ENCODE measurements around the gene MYBPH. TPM values are rescaled to one million over a fixed set of nuclear protein-coding genes. Genes with fewer than 3 reads are reported as not detected.

Gene MYBPH, protein sequence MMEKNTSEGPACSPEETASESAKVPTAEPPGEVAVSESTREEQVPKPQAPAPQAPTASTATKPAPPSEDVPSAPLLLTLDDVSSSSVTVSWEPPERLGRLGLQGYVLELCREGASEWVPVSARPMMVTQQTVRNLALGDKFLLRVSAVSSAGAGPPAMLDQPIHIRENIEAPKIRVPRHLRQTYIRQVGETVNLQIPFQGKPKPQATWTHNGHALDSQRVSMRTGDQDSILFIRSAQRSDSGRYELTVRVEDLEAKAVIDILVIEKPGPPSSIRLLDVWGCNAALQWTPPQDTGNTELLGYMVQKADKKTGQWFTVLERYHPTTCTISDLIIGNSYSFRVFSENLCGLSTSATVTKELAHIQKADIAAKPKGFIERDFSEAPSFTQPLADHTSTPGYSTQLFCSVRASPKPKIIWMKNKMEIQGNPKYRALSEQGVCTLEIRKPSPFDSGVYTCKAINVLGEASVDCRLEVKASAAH
- total RNA-seq: not detected in 2 replicates

DNA sequence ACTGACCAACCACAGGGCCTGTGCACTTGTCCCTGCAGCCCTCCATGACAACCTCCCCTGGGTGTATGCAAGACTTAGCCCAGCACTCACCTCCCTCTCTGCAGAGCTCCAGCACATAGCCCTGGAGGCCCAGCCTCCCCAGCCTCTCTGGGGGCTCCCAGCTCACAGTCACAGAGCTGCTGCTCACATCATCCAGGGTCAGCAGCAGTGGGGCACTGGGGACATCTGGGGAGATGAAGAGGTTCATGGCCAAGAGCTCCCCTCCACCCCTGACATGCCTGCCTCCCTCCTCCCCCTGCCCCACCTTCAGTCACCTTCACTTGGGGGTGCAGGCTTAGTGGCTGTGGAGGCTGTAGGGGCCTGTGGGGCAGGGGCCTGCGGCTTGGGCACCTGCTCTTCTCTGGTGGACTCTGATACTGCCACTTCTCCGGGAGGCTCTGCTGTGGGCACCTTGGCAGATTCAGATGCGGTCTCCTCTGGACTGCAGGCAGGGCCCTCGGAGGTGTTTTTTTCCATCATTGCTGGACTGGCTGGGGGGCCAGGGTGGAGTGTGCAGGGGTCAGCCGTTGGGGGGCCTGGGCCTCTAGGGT is at the start of gene MYBPH:
Gene MYBPH (minus strand): TSS at position 590 of the 590 bp plus-strand sequence. CDS start 71 bp downstream, at position 519.
- DNase-seq (ENCODE audit: low read depth in 2 of 2): no peak

DNA sequence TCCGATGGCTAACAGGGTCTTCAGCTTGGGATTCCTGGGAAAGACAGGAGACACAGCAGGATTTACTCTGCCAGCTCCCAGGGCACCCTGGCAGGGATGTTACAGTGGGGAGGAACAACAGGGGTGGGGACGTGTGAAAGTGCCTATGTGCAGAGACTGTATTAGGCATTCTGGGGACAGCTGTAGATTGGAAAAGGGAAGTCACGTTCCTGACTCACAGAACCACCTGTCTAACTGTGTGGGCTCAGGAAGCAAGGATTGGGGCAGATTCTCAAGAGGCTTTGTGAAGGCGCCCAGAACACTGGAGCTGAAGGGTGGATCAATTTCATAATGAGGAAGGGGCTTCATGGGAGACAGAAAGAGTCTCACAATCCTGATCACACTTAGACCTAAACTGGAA is 49.4 kb upstream of the MYBPH start:
- no peak for DNase-seq (ENCODE audit: low read depth in 2 of 2)

DNA sequence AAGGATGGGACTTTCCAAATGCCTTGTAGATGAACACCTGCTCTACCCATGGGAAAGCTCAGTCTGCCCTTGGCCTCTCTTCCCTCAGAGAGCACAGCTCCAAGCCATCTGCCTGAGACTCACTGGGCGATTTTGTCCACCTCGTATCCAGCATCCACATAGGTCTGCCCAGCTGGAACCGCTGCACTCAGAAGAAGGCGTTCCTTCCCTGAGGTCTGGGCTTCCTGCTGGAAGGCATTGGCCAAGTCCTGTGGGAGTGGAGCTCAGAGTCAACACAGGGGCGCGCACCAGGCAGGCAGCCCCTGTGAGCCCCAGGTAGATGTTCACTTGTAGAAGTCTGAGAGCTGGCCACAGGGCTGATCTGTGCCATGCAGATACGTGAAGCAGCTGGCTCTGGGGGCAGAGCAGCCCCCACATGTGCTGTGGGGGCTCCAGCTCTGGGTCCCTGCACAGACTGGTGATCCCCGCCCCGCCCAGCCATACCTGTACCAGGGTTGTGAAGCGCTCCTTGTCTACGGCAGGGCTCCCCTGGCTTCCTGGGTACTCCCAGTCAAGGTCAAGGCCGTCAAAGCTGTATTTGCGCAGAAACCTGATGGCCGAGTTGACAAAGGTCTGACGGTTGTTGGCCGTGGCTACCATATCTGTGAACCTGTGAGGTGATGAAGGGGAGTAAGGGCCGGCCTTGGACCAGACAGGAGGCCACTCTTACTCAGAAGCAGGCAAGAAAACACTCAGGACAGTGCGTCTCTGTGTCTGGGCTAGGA is 47.6 kb upstream of the MYBPH start:
- DNase-seq (ENCODE audit: low read depth in 2 of 2): no peak

DNA sequence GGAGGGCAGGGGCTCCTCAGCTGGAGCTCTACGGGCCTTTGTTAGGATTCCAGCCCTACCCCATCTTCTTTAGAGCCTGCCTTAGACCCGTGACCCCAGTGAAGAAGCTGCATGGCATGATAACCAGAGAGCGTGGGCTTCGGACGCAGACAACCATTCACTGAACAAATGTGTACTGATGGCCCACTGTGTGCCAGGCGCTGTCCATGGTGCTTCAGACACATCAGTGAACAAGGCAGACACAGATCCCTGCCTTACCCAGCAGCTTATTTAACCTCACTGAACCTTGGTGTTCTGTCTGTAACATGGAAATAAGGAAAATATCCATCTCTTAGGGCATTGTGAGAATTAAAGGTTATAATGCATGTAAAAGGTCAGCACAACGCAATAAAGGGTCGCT is 44.3 kb upstream of the MYBPH start:
- DNase-seq (ENCODE audit: low read depth in 2 of 2): no peak

DNA sequence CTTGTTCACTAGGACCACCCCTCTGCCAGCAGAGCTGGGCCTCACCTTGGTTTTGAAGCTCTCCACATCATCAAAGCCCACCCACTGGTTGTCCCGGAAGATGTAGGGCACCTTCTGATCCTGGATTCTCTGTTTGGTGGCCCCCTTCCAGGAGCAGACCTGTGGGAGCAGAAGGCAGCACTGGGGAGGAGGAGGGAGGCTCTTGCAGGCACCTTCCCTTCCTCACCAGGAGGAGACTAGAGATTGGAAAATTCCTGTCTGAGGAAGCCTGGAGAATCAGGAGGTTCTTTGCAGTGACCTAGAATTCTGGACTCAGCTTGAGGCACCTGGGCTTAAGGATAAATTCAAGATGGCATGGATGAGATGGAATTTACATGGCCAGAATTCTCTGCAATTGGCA is 43.5 kb upstream of the MYBPH start:
- no peak for DNase-seq (ENCODE audit: low read depth in 2 of 2)

DNA sequence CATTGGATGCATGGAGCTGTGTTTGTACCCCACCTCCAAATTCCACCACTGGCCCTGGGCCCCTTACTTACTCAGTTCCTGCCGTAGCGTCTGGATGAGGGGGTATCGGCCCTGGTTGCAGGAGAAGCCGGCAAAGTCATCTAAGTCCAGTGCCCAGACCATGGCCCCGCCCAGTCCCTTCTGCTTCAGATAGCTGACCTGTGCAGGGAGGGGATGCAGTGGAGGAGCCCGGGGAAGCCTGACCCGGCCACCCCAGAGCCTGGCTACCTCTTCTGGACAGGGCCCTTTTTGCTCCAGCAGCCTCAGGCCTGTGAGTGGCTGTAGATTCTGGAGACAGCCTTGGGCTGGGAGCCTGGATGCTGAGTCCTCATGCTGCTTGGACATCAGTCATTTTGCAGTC is 42.0 kb upstream of the MYBPH start:
- DNase-seq (ENCODE audit: low read depth in 2 of 2): no peak

DNA sequence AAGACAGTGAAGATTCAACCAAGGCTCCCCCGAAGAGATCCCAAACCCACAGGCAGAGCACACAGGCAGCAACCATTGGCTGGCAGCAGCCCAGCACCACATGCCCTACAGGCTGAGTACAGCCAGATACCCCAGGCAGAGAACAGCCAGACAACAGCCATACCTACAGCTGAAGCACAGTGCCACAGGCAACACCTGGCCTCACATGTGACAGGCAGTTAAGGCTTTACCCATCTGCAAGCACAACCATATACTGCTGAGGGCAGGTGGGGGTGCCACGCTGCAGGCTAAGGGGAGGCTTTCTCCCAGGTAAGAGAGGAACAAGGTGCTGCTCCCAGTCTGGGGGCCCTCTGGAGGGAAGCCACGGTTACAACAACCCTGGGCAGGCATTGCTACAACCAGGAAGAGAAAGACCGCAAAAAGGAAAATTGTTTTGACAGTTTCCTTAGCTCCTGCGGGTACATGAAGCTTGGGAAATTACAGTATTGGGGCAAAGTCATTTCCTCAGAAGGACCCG is 41.6 kb upstream of the MYBPH start:
- no peak for DNase-seq (ENCODE audit: low read depth in 2 of 2)

DNA sequence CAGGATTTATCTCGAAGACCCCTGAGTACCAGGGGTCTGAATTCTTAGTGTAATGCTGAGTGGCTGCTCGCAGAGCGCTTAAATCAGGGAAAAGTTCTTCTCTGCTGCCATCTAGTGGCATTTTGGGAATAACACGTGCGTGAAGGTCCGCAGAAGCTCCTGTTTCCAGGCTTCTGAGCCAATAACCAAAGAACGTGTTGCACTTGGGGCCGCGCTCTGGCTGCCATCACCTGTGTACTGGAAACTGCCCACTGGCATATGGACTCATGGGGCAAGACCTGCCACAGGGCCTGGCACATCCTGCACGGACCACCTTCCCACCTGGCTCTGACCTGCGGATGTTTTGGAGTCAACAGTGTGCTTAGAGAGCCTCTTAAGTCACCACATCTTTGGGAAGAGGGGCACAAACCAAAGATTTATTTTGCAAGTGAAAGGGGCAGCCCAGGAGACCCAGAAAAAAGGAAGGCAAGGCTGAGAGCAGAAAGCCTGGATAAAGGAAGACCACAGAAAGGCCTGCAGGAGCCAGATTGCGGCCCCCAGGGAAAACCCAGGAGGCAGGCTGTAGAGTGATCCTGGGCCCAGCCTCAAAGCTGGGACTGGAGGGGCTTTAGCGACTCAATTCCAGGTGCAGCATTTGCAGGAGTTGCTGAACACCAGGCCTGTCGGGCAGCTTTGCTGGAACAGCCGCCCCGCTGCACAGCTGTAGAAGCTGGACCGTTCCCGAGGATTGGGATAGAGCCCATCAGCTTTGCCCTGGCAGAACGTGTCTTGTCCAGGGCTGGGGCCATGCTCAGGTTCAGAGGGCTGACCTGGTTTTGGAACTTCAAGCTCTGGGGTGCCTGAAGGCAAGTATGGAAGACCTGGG is 40.9 kb upstream of the MYBPH start:
- peak; percentile 75 to 82 for DNase-seq (ENCODE audit: low read depth in 2 of 2)

DNA sequence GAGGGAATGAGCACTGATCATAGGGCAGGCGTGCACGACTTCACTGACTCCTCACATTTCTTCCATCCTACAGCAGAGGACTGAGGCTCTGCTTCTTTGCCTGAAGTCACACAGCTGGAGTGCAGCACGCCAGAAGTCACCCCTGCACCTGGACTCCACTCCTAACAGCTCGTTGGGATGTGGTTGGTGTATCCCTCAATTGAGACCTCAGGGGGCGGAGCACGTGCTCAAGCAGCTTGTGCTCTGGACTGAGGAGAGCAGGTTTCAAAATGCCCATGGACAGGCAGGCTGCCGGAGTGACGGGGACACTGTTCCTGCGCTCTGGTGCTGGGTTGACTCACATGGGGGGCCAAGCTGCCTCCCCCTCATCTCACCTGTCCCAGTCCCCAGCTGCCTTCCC is 39.9 kb upstream of the MYBPH start:
- DNase-seq (ENCODE audit: low read depth in 2 of 2): no peak

DNA sequence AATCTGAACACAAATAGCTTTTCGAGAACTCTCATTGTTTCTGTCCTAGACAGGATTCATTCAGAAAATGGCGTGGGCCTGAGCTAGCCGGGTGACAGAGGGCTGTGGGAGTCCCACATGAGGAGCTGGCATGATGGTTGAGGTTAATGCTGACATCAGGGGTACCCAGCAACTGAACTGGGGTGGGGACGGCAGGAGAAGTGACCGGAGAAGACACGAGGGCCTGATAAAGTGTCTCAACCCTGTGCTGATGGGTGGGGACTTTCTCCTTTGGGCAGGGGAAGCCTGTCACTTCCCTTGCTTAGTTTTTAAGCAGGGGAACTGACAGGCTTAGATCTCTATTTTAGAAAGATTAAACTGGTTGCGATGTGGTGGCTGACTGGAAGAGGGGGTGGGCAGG is 39.2 kb upstream of the MYBPH start:
- no peak for DNase-seq (ENCODE audit: low read depth in 2 of 2)

DNA sequence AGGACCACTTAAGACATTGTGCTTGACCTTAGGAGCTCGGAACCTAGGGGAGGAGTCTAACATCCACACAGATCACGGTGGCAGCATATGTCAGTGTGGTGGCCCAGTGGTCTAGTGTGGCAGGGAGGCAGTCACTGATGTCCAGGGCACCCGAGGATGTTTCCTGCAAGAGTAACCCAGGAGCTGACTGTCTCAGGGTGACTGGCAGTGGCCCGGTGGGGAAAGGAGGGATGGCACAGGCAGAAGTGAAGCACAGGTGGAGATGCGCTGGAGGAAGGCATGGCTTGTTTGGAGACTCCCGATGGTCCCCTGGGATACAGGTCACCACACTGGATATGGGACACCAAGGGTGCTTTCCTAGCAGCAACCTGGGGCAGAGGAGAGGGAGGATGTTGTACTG is 37.5 kb upstream of the MYBPH start:
- DNase-seq (ENCODE audit: low read depth in 2 of 2): no peak

DNA sequence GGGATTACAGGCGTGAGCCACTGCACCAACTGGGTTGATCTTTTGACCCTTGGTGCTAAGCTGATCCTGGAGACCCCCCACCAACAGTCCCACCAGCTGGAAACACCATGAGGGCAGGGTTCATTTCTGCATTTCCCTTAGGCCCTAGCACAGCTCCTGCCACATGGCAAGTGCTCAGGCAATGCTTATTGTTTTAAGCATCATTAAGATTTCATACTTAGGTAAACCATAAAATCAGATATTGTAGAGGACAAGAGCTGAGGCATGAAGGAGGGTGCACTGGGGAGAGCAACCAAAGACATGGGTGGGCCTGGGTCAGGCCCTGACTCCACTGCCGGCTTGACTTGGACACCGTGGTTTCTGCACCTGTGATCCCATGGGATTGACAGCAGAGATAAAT is 36.2 kb upstream of the MYBPH start:
- no peak for DNase-seq (ENCODE audit: low read depth in 2 of 2)

DNA sequence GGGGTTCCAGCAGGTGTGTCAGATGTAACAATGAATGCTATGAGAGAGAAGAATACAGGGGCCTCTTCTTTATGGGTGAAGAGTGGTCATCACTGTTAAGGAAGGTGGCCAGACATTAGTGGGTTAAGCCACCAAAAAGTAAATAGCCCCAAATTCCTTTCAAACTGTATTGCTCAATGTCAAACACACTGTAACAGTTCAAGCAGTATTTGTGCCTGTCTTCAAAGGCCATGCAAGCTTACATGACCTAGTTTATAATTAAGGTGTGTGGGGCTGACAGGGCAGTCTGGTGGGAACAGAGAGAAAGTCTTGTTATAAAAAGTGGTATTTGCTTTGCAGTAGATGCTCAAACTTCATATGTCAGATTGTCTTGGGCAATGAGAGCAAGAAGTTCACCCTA is 35.4 kb upstream of the MYBPH start:
- DNase-seq (ENCODE audit: low read depth in 2 of 2): no peak

DNA sequence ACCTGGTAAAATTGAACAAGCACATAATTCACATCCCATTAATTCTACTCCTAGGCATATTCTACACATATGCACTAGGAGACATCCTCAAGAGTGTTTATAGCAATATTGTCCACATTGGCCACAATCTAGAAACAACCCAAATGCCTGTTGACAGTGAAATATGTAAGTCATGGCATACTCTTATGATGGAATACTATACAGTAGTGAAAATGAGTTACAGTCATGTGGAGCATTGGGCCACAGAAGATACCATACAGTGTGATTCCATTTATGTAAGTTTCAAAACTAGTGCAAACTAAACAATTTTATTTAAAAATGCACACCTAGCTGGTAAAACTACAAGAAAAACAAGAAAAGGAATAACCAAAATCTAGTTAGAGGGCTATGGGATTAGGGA is 34.7 kb upstream of the MYBPH start:
- no peak for DNase-seq (ENCODE audit: low read depth in 2 of 2)

DNA sequence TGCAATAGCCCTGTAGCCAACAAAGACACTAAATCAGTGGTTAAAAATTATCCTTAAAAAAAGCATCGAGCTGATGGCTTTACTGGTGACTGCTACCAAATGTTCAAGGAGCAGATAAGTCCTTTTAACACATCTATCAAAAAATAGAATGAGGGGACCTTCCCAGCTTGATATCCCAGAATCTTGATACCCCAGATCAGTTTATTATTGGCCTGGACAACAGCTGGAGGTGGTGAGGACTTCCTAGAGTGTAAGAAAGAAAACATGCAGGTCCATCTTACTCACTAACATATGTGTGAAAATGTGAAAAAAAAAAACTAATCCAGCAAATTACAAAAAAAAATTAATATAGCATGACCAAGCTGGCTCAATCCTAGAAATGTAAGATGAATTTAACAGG is 32.6 kb upstream of the MYBPH start:
- DNase-seq (ENCODE audit: low read depth in 2 of 2): no peak

DNA sequence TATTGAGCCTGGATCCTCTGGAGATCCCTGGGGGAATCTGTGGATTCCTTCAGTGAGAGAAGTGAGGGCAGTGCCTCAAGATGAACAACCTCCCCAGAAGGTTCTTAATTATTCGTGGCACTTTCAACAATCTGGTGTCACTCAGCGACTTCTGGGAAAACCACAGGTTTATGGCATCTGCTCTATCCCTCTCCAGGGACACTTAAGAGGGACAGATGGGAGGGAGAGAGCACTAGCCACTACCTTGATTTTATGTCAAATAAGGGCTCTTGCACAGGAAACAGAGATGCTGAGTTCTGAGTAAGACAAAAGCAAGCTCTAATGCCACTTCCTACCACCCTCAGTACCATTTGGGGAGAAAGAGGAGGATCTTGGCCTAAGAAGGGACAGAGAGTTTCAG is 32.1 kb upstream of the MYBPH start:
- DNase-seq (ENCODE audit: low read depth in 2 of 2): no peak

DNA sequence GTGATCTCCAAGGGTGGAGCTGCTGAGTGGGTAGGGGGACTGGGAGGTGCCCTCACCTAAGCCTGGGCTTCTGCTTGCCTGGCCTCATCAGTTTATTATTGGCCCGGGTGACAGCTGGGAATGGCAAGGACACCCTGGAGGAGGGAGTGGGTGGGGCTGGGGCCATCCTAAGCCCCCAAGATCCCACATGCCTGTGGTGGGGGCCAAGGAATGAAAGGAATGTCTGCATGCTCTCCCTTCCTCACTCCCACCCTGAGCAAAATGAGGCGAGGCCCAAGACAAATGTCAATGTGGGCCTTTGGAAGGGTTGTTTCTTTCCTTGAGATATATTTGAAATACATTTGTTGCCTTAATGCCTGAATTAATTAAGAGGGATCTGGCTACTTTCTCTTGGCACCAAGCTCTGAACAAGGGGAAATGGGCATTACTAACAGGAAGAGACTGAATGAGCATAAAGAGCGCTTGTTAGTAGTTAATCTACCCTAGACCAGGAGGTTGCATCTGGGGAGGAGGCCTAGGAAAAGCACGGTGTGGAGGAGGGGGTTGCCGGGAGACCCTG is 30.6 kb upstream of the MYBPH start:
- peak in 1 of 2 donors; percentile 32 for DNase-seq (ENCODE audit: low read depth in 2 of 2)

DNA sequence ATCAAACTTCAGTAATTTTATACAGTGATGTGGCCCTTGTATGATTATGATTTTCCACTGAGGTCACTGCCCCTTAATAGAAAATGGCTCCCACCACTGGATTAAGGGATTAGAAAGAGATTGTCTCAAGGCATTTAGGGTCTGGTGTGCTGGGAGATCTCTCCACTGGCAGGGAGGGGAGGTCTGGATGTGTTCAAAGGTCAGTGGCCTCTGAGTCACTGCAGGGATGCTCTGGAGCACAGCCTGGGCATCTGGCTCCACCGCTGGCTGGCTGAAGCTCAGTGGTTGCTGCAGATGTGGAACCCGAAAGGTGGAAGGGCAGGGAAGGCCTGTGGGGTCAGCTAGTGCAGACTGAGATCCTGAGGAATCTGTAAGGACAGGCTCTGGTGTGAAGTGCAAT is 29.1 kb upstream of the MYBPH start:
- no peak for DNase-seq (ENCODE audit: low read depth in 2 of 2)

DNA sequence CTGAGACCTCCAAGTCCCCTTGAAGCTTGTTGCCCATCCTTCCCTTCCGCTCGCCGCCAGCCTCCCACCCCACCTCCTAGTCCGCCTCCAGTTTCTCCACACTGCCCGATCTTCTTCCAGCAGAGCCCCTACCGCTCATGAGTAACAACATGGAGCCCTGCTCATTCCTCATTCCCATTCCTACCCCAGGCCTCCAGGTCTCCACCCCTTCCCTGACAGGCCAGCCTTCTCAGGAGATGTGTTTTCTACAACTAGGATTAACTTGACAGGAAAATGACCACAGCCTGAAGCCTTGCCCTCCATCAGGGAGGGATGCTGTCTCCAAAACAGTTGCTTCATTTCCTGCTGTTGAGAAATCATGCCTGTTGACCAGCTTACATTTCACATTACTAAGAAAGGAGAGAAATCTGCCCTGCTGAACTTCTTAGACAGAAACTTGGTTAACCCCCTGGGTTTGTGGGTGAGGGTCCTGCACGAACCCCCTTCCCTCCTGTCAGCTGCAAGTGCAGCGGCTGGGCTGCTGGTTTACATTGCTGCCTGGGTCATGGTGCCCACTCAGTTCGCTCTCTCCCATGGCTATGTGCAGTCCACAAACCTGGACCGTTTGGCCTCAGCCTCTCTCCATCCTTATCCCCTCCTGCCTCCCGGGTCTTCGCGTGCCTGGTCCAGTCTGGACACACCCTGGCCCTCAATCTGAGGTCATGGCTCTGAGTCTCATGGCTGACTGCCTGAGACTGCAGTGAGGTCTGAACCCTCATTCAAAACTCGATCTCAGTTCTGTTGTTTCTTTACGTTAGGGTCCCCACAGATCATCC is 27.0 kb upstream of the MYBPH start:
- DNase-seq (ENCODE audit: low read depth in 2 of 2): peak in 1 of 2 donors; percentile 18
